GM23338 (cell line): ENCODE measurements around the gene DIAPH3.

Experiments used
- CREB1 ChIP-seq: fragments of 250-450 bp; sonication (Bioruptor Pico); IDR thresholded peaks from 2 replicates; pipeline ENCODE4 v1.5.0; 2020; ENCODE audit warnings: low read depth, mild to moderate bottlenecking, moderate library complexity
- EZH2 ChIP-seq: fragments of 200-600 bp; sonication (generic); IDR thresholded peaks from one replicate; pipeline ENCODE4 v1.8.0; 2017; ENCODE audit warnings: antibody characterized with exemption, mild to moderate bottlenecking, low read depth; ENCODE audit not compliant: unreplicated experiment
- EZH2phosphoT487 ChIP-seq: fragments of 200-600 bp; sonication (generic); IDR thresholded peaks from one replicate; pipeline ENCODE4 v1.8.1; 2018; ENCODE audit warnings: antibody characterized with exemption; ENCODE audit not compliant: unreplicated experiment
- JUNB ChIP-seq: IDR thresholded peaks from one replicate; pipeline ENCODE4 v1.6.1; 2016; ENCODE audit warnings: antibody characterized with exemption; ENCODE audit not compliant: unreplicated experiment
- NANOG ChIP-seq: IDR thresholded peaks from 2 replicates; pipeline ENCODE4 v1.6.1; 2016; ENCODE audit warnings: antibody characterized with exemption, borderline replicate concordance
- POLR2AphosphoS5 ChIP-seq: IDR thresholded peaks from 2 replicates; pipeline ENCODE4 v1.6.1; 2016; ENCODE audit warnings: antibody characterized with exemption, low read depth
- STAT1 ChIP-seq: IDR thresholded peaks from one replicate; pipeline ENCODE4 v1.6.1; 2016; ENCODE audit warnings: antibody characterized with exemption; ENCODE audit not compliant: unreplicated experiment
- ZNF114 ChIP-seq: fragments of 250-450 bp; sonication (Bioruptor Pico); IDR thresholded peaks from 2 replicates; pipeline ENCODE4 v1.5.0; 2020; ENCODE audit warnings: mild to moderate bottlenecking, moderate library complexity
- ZNF331 ChIP-seq: fragments of 250-450 bp; sonication (Bioruptor Pico); IDR thresholded peaks from 2 replicates; pipeline ENCODE4 v1.5.0; 2020; ENCODE audit warnings: low read depth, mild to moderate bottlenecking, moderate library complexity
- TF ChIP-seq, protein P1 (sequence below), 2 experiments: fragments of 200-600 bp in 1 of 2; sonication (generic) in 1 of 2; conservative IDR thresholded peaks; 2 replicates each; pipeline versions ENCODE4 v1.5.1 to v1.6.1; 2016 to 2017; ENCODE audit warnings: antibody characterized with exemption in 2 of 2, low read depth in 2 of 2, mild to moderate bottlenecking in 2 of 2, moderate library complexity in 1 of 2
- TF ChIP-seq, protein P2 (sequence below): IDR thresholded peaks from one replicate; pipeline ENCODE4 v1.6.1; 2018; ENCODE audit warnings: antibody characterized with exemption; ENCODE audit not compliant: unreplicated experiment
- TF ChIP-seq, protein P3 (sequence below): IDR thresholded peaks from 2 replicates; pipeline ENCODE4 v1.6.1; 2016; ENCODE audit warnings: antibody characterized with exemption

DNA sequence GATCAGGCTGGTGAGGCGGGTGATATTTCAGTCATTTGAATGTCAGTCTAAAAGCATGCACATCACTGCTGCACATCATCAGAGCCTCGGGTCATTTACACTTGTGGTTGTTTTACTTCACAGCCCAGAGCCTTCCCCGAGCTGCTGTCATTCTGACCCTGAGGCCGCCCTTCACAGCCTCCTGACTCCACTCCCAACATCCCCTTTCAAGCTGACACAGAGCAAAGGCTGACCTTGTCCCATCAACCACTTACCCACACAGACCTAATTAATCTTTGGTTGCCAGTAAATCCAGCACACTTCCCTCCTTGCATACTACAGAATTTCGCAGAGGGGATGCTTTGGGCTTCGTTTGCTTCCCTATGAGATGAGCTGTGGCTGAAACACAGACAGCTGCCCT lies 528.1 kb downstream of the DIAPH3 start:
- TF ChIP-seq, protein P1, sequence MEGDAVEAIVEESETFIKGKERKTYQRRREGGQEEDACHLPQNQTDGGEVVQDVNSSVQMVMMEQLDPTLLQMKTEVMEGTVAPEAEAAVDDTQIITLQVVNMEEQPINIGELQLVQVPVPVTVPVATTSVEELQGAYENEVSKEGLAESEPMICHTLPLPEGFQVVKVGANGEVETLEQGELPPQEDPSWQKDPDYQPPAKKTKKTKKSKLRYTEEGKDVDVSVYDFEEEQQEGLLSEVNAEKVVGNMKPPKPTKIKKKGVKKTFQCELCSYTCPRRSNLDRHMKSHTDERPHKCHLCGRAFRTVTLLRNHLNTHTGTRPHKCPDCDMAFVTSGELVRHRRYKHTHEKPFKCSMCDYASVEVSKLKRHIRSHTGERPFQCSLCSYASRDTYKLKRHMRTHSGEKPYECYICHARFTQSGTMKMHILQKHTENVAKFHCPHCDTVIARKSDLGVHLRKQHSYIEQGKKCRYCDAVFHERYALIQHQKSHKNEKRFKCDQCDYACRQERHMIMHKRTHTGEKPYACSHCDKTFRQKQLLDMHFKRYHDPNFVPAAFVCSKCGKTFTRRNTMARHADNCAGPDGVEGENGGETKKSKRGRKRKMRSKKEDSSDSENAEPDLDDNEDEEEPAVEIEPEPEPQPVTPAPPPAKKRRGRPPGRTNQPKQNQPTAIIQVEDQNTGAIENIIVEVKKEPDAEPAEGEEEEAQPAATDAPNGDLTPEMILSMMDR (conservative IDR thresholded peaks at IDR 0.05; ENCODE audit: low read depth in 2 of 2) = no peak
- TF ChIP-seq EZH2 = no peak
- no peak for TF ChIP-seq CREB1 (CRISPR knock-in tag)
- no peak for TF ChIP-seq ZNF114
- no peak for TF ChIP-seq EZH2phosphoT487
- TF ChIP-seq ZNF331 (CRISPR knock-in tag) = no peak
- no peak for TF ChIP-seq POLR2AphosphoS5
- TF ChIP-seq, protein P2, sequence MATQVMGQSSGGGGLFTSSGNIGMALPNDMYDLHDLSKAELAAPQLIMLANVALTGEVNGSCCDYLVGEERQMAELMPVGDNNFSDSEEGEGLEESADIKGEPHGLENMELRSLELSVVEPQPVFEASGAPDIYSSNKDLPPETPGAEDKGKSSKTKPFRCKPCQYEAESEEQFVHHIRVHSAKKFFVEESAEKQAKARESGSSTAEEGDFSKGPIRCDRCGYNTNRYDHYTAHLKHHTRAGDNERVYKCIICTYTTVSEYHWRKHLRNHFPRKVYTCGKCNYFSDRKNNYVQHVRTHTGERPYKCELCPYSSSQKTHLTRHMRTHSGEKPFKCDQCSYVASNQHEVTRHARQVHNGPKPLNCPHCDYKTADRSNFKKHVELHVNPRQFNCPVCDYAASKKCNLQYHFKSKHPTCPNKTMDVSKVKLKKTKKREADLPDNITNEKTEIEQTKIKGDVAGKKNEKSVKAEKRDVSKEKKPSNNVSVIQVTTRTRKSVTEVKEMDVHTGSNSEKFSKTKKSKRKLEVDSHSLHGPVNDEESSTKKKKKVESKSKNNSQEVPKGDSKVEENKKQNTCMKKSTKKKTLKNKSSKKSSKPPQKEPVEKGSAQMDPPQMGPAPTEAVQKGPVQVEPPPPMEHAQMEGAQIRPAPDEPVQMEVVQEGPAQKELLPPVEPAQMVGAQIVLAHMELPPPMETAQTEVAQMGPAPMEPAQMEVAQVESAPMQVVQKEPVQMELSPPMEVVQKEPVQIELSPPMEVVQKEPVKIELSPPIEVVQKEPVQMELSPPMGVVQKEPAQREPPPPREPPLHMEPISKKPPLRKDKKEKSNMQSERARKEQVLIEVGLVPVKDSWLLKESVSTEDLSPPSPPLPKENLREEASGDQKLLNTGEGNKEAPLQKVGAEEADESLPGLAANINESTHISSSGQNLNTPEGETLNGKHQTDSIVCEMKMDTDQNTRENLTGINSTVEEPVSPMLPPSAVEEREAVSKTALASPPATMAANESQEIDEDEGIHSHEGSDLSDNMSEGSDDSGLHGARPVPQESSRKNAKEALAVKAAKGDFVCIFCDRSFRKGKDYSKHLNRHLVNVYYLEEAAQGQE = no peak
- no peak for TF ChIP-seq JUNB
- TF ChIP-seq, protein P3, sequence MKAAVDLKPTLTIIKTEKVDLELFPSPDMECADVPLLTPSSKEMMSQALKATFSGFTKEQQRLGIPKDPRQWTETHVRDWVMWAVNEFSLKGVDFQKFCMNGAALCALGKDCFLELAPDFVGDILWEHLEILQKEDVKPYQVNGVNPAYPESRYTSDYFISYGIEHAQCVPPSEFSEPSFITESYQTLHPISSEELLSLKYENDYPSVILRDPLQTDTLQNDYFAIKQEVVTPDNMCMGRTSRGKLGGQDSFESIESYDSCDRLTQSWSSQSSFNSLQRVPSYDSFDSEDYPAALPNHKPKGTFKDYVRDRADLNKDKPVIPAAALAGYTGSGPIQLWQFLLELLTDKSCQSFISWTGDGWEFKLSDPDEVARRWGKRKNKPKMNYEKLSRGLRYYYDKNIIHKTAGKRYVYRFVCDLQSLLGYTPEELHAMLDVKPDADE = no peak
- no peak for TF ChIP-seq NANOG
- no peak for TF ChIP-seq STAT1
